D721Med (cell line): Measurements from ENCODE around the gene SLC39A2.

Source experiments
- DNase-seq: peaks from one replicate; pipeline ENCODE4 v3.0.0; 2011; ENCODE audit warnings: low spot score; ENCODE audit not compliant: insufficient read length
- FAIRE-seq: peaks from 2 replicates; lab custom pipeline; 2011; peaks lifted over from hg19 to GRCh38; lab: Jason Lieb, UNC
- TF ChIP-seq, protein P1 (sequence below): IDR thresholded peaks from 2 replicates; pipeline ENCODE4 v1.5.1; 2012; ENCODE audit warnings: mild to moderate bottlenecking, control low read depth; ENCODE audit not compliant: insufficient read depth; ENCODE audit errors: missing control alignments

SLC39A2 gene

DNA sequence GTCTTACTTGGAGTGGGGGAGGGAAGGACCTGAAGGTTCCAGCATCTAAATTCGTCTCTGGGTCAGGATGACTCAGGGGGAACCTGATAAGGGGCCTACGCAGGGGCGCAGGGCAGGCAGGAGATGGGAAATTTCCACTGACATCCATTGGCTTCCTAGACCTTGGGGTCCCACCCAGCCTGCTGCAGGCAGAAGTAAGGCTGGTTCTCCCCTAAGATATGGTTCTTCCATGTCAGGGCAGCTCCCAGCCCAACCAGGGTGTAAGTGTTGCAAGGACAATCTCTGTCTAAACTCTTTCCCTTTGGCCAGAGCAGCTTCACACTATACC is 27.9 kb downstream of the SLC39A2 start:
- TF ChIP-seq, protein P1, sequence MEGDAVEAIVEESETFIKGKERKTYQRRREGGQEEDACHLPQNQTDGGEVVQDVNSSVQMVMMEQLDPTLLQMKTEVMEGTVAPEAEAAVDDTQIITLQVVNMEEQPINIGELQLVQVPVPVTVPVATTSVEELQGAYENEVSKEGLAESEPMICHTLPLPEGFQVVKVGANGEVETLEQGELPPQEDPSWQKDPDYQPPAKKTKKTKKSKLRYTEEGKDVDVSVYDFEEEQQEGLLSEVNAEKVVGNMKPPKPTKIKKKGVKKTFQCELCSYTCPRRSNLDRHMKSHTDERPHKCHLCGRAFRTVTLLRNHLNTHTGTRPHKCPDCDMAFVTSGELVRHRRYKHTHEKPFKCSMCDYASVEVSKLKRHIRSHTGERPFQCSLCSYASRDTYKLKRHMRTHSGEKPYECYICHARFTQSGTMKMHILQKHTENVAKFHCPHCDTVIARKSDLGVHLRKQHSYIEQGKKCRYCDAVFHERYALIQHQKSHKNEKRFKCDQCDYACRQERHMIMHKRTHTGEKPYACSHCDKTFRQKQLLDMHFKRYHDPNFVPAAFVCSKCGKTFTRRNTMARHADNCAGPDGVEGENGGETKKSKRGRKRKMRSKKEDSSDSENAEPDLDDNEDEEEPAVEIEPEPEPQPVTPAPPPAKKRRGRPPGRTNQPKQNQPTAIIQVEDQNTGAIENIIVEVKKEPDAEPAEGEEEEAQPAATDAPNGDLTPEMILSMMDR: no peak
- DNase-seq: no peak
- no peak for FAIRE-seq

DNA sequence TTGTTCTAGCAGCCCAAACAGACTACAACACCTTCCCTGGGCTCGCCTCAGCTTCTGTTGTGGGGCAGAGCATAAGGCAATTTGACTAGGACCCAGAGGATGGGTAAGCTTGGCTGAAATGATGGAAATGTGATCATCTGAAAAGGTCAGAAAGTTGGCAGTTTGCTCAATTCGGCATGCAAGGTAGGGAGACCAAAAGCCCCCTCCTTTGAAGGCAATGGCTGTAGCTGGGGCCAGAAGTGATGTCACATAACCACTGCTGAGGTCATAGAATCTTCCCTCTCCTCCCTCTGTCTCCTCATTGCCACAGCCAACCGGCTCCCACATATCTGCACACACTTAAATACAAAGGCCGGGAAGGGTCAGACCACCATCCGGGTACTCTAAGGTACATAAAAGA is 30.8 kb downstream of the SLC39A2 start, which contains the start of gene TPPP2:
TSS of gene TPPP2 (plus strand) at position 301 of the 400 bp plus-strand sequence. CDS start 365 bp downstream, outside the sequence.
- TF ChIP-seq, protein P1: no peak
- no peak for DNase-seq
- no peak for FAIRE-seq

DNA sequence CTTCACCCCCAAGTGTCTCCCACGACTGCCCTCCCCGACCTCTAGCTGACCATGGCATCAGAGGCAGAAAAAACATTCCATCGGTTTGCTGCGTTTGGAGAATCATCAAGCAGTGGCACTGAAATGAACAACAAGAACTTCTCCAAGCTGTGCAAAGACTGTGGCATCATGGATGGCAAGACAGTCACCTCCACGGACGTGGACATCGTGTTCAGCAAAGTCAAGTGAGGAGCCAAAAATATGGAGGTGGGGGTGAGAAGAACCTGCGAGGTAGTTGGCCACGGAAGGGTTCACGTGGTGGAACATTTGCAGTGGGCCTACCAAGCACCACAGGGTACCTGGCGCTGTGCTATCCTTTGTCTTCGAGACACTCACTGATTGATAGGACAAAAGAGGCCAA is 31.4 kb downstream of the SLC39A2 start:
- TF ChIP-seq, protein P1: no peak
- FAIRE-seq (no peak), DNase-seq (no peak)

DNA sequence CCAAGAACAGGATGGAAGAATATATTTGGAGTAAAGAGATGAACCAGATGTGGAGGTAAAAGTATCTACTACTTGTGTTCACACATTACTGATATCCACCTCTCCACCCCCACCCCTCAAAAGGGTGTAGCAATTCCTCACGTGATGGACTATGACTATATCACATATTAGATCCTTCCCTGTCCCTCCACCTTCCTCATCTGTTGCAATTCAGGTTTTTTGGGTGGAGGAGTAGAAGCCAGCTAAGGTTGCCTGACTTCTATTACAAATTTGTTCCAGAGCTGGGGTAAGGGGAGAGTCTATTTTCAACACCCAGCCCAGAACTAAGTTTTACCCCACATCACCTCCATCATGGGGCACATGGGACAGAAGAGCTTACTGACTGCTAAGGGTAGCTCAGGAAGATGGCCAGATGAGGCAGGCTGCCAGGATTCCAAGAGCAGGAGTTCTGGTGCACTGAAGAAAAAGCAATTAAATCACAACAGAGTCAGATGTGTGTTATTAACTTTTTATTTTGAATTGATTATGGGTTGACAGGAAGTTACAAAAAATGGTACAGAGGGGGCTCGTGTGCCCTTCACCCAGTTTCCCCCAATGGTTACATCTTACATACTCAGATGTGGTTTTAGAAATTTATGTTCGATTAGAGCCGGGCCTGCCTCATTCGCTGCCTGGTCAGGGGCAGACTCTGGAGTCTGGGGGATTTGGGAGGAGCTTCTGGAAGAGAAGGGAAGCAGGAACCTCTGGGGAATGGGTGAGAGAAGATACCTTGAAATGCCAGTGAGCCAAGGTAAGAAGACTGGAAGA is 33.4 kb downstream of the SLC39A2 start:
- DNase-seq (no peak), FAIRE-seq (no peak)
- TF ChIP-seq, protein P1: no peak

DNA sequence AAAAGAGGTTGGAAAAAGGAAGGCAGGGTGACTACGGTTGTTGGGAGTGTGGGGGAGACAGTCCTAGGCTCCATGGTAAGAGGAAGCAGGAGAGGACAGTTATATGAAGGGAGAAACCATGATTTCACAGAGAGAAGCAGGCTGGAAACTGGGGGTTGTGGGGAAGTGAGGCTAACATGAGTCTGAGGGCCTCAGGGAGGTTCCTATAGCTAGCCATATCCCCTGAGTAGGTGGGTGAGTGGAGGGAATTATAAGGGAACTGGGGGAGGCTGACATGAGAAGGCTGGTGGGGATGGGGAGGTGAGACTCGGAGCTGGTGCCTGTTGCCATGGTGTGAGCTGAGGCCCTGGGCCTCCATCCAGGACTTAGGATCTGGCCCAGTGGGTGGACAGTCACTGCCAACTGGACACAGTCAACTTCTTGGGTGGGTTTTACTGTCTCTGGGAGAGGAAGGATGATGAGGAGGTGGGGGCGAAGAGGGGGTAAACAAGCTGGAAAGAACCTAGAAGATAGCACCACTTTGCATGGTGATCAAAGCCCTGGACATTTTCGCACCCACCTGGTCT is 34.1 kb downstream of the SLC39A2 start:
- DNase-seq (no peak), FAIRE-seq (no peak)
- TF ChIP-seq, protein P1: no peak

DNA sequence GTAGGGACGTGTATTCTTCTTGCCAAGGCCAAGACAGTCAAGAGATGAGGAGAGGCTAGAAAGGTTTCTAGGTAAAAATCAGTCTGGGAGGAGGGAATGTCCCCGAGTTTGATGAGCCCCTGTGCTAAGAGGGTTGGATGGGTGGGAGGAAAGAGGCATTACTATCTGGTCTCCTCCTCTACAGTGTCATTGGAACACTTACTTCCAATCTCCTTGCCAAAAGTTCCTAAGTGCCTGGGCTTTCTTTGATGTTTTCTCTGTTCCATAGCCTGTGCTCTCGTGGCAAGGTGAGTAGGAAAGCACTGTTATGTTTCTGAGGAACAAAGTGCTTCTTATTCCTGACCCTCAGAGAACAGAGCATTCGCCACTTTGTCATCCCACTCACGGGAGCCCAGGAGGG is 35.6 kb downstream of the SLC39A2 start, which contains the start of gene RNASE13:
TSS of gene RNASE13 (minus strand) at position 101 of the 400 bp plus-strand sequence. CDS start 519 bp downstream, outside the sequence.
- DNase-seq (no peak), FAIRE-seq (no peak)
- TF ChIP-seq, protein P1: no peak

DNA sequence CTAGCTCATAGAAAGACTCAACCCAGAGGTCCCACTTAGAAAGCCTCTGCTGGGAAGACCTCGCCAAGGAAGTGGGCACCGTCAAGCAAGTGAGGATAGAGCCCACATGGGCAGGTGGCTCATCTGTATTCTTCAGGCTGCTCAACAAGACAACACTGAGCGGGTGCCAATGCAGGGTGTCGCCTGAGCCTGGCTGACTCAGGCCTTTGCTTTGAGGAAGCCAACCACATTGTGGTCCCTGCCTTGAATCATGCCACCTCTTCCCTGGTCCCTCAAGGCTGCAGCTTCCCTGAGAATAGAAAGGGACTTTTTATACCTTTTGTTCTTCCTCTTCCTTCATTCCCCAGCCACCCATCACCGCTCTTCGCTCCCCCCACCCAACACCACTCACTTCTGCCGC is 37.7 kb downstream of the SLC39A2 start:
- TF ChIP-seq, protein P1: no peak
- no peak for FAIRE-seq
- DNase-seq: no peak
